Measurements from ENCODE around the gene ARL14EP.

DNA sequence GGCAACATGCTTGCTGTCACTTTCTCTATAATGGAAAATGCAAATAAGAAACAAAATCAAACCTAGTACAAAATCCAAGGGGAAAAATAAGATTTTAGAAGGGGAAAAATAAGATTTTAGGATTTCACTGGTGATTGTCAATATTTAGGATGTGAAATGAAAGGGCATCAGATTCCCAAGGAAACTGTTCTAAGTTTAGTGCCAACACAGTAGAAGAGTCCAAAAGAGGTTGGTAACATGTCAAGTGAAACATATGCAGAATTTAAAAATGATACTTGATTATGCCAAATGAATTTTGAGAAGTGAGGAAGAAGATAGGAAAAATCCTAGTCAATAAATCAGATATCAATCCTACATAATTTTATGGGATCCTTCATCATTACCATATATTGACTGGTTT lies 45.7 kb upstream of the ARL14EP start:
- TF ChIP-seq CTCF (IDR thresholded peaks at IDR 0.05) (no peak), POLR2AphosphoS5 (IDR thresholded peaks at IDR 0.05) (no peak), POLR2A (IDR thresholded peaks at IDR 0.05) (no peak)
